Sciatic nerve (tissue), 2 donors: ENCODE data around the gene SLAIN1. TPM values are rescaled to one million over a fixed set of nuclear protein-coding genes. Genes with fewer than 3 reads are reported as not detected.

ENCODE experiments used
- ATAC-seq: fragments of 200-7000 bp; cut with Tn5 transposase; one replicate; pipeline ENCODE4 v1.9.1; 2020; ENCODE audit warnings: mild to moderate bottlenecking, moderate library complexity
- DNase-seq: peaks from one replicate; pipeline ENCODE4 v3.0.0-alpha.2; 2020; ENCODE audit warnings: low spot score
- intact Hi-C: fragments of 100-400 bp; cut with DNase I; formaldehyde crosslinking; loops from one replicate; pipeline ENCODE4 v1.14.2; 2022
- total RNA-seq: library from RNA; stranded (reverse); fragmentation: NEBNext Ultra II Directional; extraction: Animal tissue kit (Norgen Biotek cat#: 25700); gene quantifications from one replicate; pipeline ENCODE4 v1.2.1, GENCODE V29; 2021
- donor health status: DM: no; HTN: no; CAD: no.
- donor health status: DM: no; HTN: no; CAD: no.

SLAIN1 gene
- total RNA-seq, 1 donor from 2014 or later: 10.1 TPM

- no peak for DNase-seq
- ATAC-seq: no peak
- intact Hi-C loops: no loop called here
Measured at GRCh38 chr13:77702366-77702765, 4.9 kb downstream of the SLAIN1 start.

- ATAC-seq: no peak
- no peak for DNase-seq
- intact Hi-C loops: no loop called here
Measured at GRCh38 chr13:77703408-77703807, 5.9 kb downstream of the SLAIN1 start.

GRCh38 chr13:77714119-77714755 is 16.8 kb downstream of the SLAIN1 start:
- no peak for ATAC-seq
- no peak for DNase-seq
- intact Hi-C loops: no loop called here

- DNase-seq: no peak
- no peak for ATAC-seq
- intact Hi-C loops: no loop called here
Measured at GRCh38 chr13:77715233-77715891, 17.9 kb downstream of the SLAIN1 start.

GRCh38 chr13:77716692-77717091 is 19.2 kb downstream of the SLAIN1 start:
- intact Hi-C loops: no loop called here
- DNase-seq: no peak
- no peak for ATAC-seq

- no peak for DNase-seq
- intact Hi-C loops: no loop called here
- ATAC-seq: no peak
Measured at GRCh38 chr13:77717508-77717907, 20.0 kb downstream of the SLAIN1 start.

- intact Hi-C loops: no loop called here
- DNase-seq (no peak), ATAC-seq (no peak)
Measured at GRCh38 chr13:77719128-77719527, 21.6 kb downstream of the SLAIN1 start.

GRCh38 chr13:77720988-77721387 is 23.5 kb downstream of the SLAIN1 start:
- ATAC-seq (no peak), DNase-seq (no peak)
- intact Hi-C loops: no loop called here

- no peak for ATAC-seq
- no peak for DNase-seq
- intact Hi-C loops: no loop called here
Measured at GRCh38 chr13:77724092-77724491, 26.6 kb downstream of the SLAIN1 start.

- DNase-seq: no peak
- ATAC-seq: no peak
- intact Hi-C loops: no loop called here
Measured at GRCh38 chr13:77725071-77725470, 27.6 kb downstream of the SLAIN1 start.

- intact Hi-C loops: no loop called here
- DNase-seq (no peak), ATAC-seq (no peak)
Measured at GRCh38 chr13:77728265-77729125, 31.0 kb downstream of the SLAIN1 start.

- ATAC-seq: no peak
- intact Hi-C loops: no loop called here
Measured at GRCh38 chr13:77729502-77730221, 32.2 kb downstream of the SLAIN1 start.

GRCh38 chr13:77730572-77730971 is 33.1 kb downstream of the SLAIN1 start:
- no peak for ATAC-seq
- no peak for DNase-seq
- intact Hi-C loops: no loop called here

More at GRCh38 chr13:77729502-77730221, 32.2 kb downstream of the SLAIN1 start:
- no peak for DNase-seq

GRCh38 chr13:77732287-77732686 is 34.8 kb downstream of the SLAIN1 start:
- intact Hi-C loops: no loop called here
- DNase-seq (no peak), ATAC-seq (no peak)

- intact Hi-C loops: no loop called here
- ATAC-seq (no peak), DNase-seq (no peak)
Measured at GRCh38 chr13:77733674-77734073, 36.2 kb downstream of the SLAIN1 start.

- no peak for DNase-seq
- intact Hi-C loops: no loop called here
- ATAC-seq: no peak
Measured at GRCh38 chr13:77737583-77738200, 40.2 kb downstream of the SLAIN1 start.

- ATAC-seq: no peak
- no peak for DNase-seq
- intact Hi-C loops: no loop called here
Measured at GRCh38 chr13:77740097-77740735, 42.7 kb downstream of the SLAIN1 start.

- DNase-seq (no peak), ATAC-seq (peak; percentile 79)
- intact Hi-C loops: no loop called here
Measured at GRCh38 chr13:77740931-77741596, 43.6 kb downstream of the SLAIN1 start.
